IPS DF 6.9 (cell line): ENCODE measurements around the gene NAA35.
"Not testable (repeated sequence)": the region's sequence is repeated elsewhere in the genome, so short reads cannot be mapped to it uniquely, and the experiment has no call there.

ENCODE experiments used
- DNase-seq: peaks from one replicate; pipeline ENCODE4 v3.0.0-alpha.2; 2013; ENCODE audit warnings: low read depth, low spot score
- H3K27ac ChIP-seq: one replicate; pipeline ENCODE4 v1.5.1; 2013; ENCODE audit warnings: low read length, control low read depth
- H3K27me3 ChIP-seq: 2 replicates; pipeline ENCODE4 v1.6.1; 2013; ENCODE audit warnings: mild to moderate bottlenecking, low read length; ENCODE audit not compliant: control insufficient read depth, insufficient read depth
- H3K36me3 ChIP-seq: 2 replicates; pipeline ENCODE4 v1.6.1; 2013; ENCODE audit warnings: low read length; ENCODE audit not compliant: control insufficient read depth, insufficient read depth
- H3K4me1 ChIP-seq: 2 replicates; pipeline ENCODE4 v1.6.1; 2013; ENCODE audit warnings: low read length; ENCODE audit not compliant: control insufficient read depth, insufficient read depth
- H3K4me3 ChIP-seq: 2 replicates; pipeline ENCODE4 v1.5.1; 2013; ENCODE audit warnings: mild to moderate bottlenecking, low read length
- H3K9me3 ChIP-seq: 2 replicates; pipeline ENCODE4 v1.6.1; 2013; ENCODE audit warnings: low read length, inconsistent platforms; ENCODE audit not compliant: control insufficient read depth, insufficient read depth
- whole genome bisulfite sequencing: extraction: QIAGEN DNeasy Blood & Tissue Kit; methylation state at CpG from one replicate; pipeline ENCODE4 v1.1.7; 2013; ENCODE audit warnings: mixed read lengths, missing lambda C conversion rate; ENCODE audit not compliant: insufficient read length, insufficient coverage; 5-methylcytosine and 5-hydroxymethylcytosine counted together

The NAA35 gene

GRCh38 chr9:85944672-85945071 lies 3.7 kb downstream of the NAA35 start:
- H3K4me1 ChIP-seq, result no peaks in the 10 kb centered on the region
- no peak overlapping the region for H3K27ac ChIP-seq
- no peaks in the 10 kb centered on the region for H3K9me3 ChIP-seq
- DNase-seq, result no peak
- no CpG with 5 or more reads among the region's 2 CpGs for WGBS
- H3K36me3 ChIP-seq, result peaks cover 6% of the 10 kb centered on the region; the same call in 1 of the 2 replicates
- H3K27me3 ChIP-seq, result no peaks in the 10 kb centered on the region
- H3K4me3 ChIP-seq, result no peak overlapping the region

GRCh38 chr9:85949586-85950335 lies 8.8 kb downstream of the NAA35 start:
- no CpG with 5 or more reads among the region's 4 CpGs for WGBS
- H3K4me1 ChIP-seq, result no peaks in the 10 kb centered on the region
- no peak for DNase-seq
- H3K27me3 ChIP-seq, result no peaks in the 10 kb centered on the region
- no peak overlapping the region for H3K4me3 ChIP-seq
- H3K9me3 ChIP-seq, result no peaks in the 10 kb centered on the region
- no peaks in the 10 kb centered on the region for H3K36me3 ChIP-seq
- no peak overlapping the region for H3K27ac ChIP-seq

- Histone ChIP-seq H3K4me3 (no peak overlapping the region), H3K9me3 (no peaks in the 10 kb centered on the region), H3K36me3 (peaks cover 1% of the 10 kb centered on the region; the same call in 1 of the 2 replicates), H3K27me3 (no peaks in the 10 kb centered on the region), H3K4me1 (no peaks in the 10 kb centered on the region), H3K27ac (no peak overlapping the region)
- WGBS, result no CpG with 5 or more reads among the region's 3 CpGs
- DNase-seq, result no peak
Measured at GRCh38 chr9:85959955-85960354, 19.0 kb downstream of the NAA35 start.

GRCh38 chr9:85960688-85961093 lies 19.7 kb downstream of the NAA35 start:
- Histone ChIP-seq H3K27me3 (no peaks in the 10 kb centered on the region), H3K36me3 (peaks cover 5% of the 10 kb centered on the region; the same call in 1 of the 2 replicates), H3K4me1 (no peaks in the 10 kb centered on the region), H3K27ac (no peak overlapping the region), H3K9me3 (no peaks in the 10 kb centered on the region), H3K4me3 (no peak overlapping the region)
- no CpG with 5 or more reads among the region's 3 CpGs for WGBS
- DNase-seq, result no peak

GRCh38 chr9:85964526-85964925 lies 23.6 kb downstream of the NAA35 start:
- DNase-seq, result no peak
- Histone ChIP-seq H3K4me1 (no peaks in the 10 kb centered on the region), H3K27me3 (no peaks in the 10 kb centered on the region), H3K36me3 (peaks cover 5% of the 10 kb centered on the region; the same call in 1 of the 2 replicates), H3K9me3 (no peaks in the 10 kb centered on the region), H3K4me3 (no peak overlapping the region), H3K27ac (no peak overlapping the region)
- no CpG with 5 or more reads among the region's 3 CpGs for WGBS

- H3K36me3 ChIP-seq, result peaks cover 7% of the 10 kb centered on the region; the same call in 1 of the 2 replicates
- H3K9me3 ChIP-seq, result no peaks in the 10 kb centered on the region
- H3K4me3 ChIP-seq, result no peak overlapping the region
- WGBS, result no CpG with 5 or more reads among the region's 3 CpGs
- no peak overlapping the region for H3K27ac ChIP-seq
- no peaks in the 10 kb centered on the region for H3K4me1 ChIP-seq
- H3K27me3 ChIP-seq, result no peaks in the 10 kb centered on the region
- DNase-seq, result no peak
Measured at GRCh38 chr9:85964949-85965348, 24.0 kb downstream of the NAA35 start.

- peaks cover 7% of the 10 kb centered on the region; the same call in 1 of the 2 replicates for H3K36me3 ChIP-seq
- no CpG with 5 or more reads among the region's 1 CpG for WGBS
- H3K27me3 ChIP-seq, result no peaks in the 10 kb centered on the region
- H3K4me3 ChIP-seq, result no peak overlapping the region
- no peak for DNase-seq
- no peaks in the 10 kb centered on the region for H3K4me1 ChIP-seq
- H3K9me3 ChIP-seq, result no peaks in the 10 kb centered on the region
- no peak overlapping the region for H3K27ac ChIP-seq
Measured at GRCh38 chr9:85969727-85970126, 28.8 kb downstream of the NAA35 start.

GRCh38 chr9:85971731-85972130 lies 30.8 kb downstream of the NAA35 start:
- no peak for DNase-seq
- Histone ChIP-seq H3K27me3 (no peaks in the 10 kb centered on the region), H3K36me3 (peaks cover 3% of the 10 kb centered on the region; the same call in 1 of the 2 replicates), H3K9me3 (no peaks in the 10 kb centered on the region), H3K4me3 (no peak overlapping the region), H3K4me1 (no peaks in the 10 kb centered on the region), H3K27ac (no peak overlapping the region)

GRCh38 chr9:85973238-85973637 lies 32.3 kb downstream of the NAA35 start:
- no peak overlapping the region for H3K27ac ChIP-seq
- DNase-seq, result no peak
- H3K4me1 ChIP-seq, result no peaks in the 10 kb centered on the region
- WGBS, result no CpG with 5 or more reads among the region's 1 CpG
- no peak overlapping the region for H3K4me3 ChIP-seq
- no peaks in the 10 kb centered on the region for H3K27me3 ChIP-seq
- H3K36me3 ChIP-seq, result peaks cover 3% of the 10 kb centered on the region; the same call in 1 of the 2 replicates
- H3K9me3 ChIP-seq, result no peaks in the 10 kb centered on the region

- not testable (repeated sequence) for H3K27me3 ChIP-seq, H3K9me3 ChIP-seq, DNase-seq, H3K36me3 ChIP-seq, H3K4me3 ChIP-seq, H3K4me1 ChIP-seq, H3K27ac ChIP-seq
- WGBS, result no CpG with 5 or more reads among the region's 5 CpGs
Measured at GRCh38 chr9:85974055-85974547, 33.2 kb downstream of the NAA35 start.

GRCh38 chr9:85978496-85978895 lies 37.5 kb downstream of the NAA35 start:
- DNase-seq, result no peak
- H3K9me3 ChIP-seq, result no peaks in the 10 kb centered on the region
- WGBS, result no CpG with 5 or more reads among the region's 4 CpGs
- no peaks in the 10 kb centered on the region for H3K4me1 ChIP-seq
- peaks cover 8% of the 10 kb centered on the region; the same call in 1 of the 2 replicates for H3K36me3 ChIP-seq
- no peak overlapping the region for H3K4me3 ChIP-seq
- no peaks in the 10 kb centered on the region for H3K27me3 ChIP-seq
- no peak overlapping the region for H3K27ac ChIP-seq
